Measurements from ENCODE around the gene TMEM176B.
"Not testable (repeated sequence)": the region's sequence is repeated elsewhere in the genome, so short reads cannot be mapped to it uniquely, and the experiment has no call there.

Gene TMEM176B

GRCh38 chr7:150781961-150782360 is 18.2 kb downstream of the TMEM176B start:
- no peak for TF ChIP-seq CTCF (conservative IDR thresholded peaks at IDR 0.05; ENCODE audit: low read depth, low read length)
- H3K4me3 ChIP-seq (ENCODE audit: low read length): no peak overlapping the region
- DNase-seq (ENCODE audit: low read depth): no peak

GRCh38 chr7:150781103-150781502 is 19.1 kb downstream of the TMEM176B start:
- DNase-seq (ENCODE audit: low read depth): no peak
- TF ChIP-seq CTCF (conservative IDR thresholded peaks at IDR 0.05; ENCODE audit: low read depth, low read length): no peak
- H3K4me3 ChIP-seq (ENCODE audit: low read length): no peak overlapping the region

- no peak overlapping the region for H3K4me3 ChIP-seq (ENCODE audit: low read length)
- TF ChIP-seq CTCF (conservative IDR thresholded peaks at IDR 0.05; ENCODE audit: low read depth, low read length): no peak
- DNase-seq (ENCODE audit: low read depth): no peak
Observed at GRCh38 chr7:150780292-150780691, 19.9 kb downstream of the TMEM176B start.

GRCh38 chr7:150778738-150779301 is 21.3 kb downstream of the TMEM176B start:
- H3K4me3 ChIP-seq (ENCODE audit: low read length): no peak overlapping the region
- TF ChIP-seq CTCF (conservative IDR thresholded peaks at IDR 0.05; ENCODE audit: low read depth, low read length): peak; percentile 84
- peak; percentile 26 for DNase-seq (ENCODE audit: low read depth)

- no peak overlapping the region for H3K4me3 ChIP-seq (ENCODE audit: low read length)
- TF ChIP-seq CTCF (conservative IDR thresholded peaks at IDR 0.05; ENCODE audit: low read depth, low read length): no peak
- DNase-seq (ENCODE audit: low read depth): no peak
Observed at GRCh38 chr7:150778014-150778737, 22.0 kb downstream of the TMEM176B start.

- H3K4me3 ChIP-seq (ENCODE audit: low read length); DNase-seq (ENCODE audit: low read depth): not testable (repeated sequence)
Observed at GRCh38 chr7:150774131-150774530, 26.0 kb downstream of the TMEM176B start.

GRCh38 chr7:150769768-150770167 is 30.4 kb downstream of the TMEM176B start:
- no peak for DNase-seq (ENCODE audit: low read depth)
- no peak overlapping the region for H3K4me3 ChIP-seq (ENCODE audit: low read length)
- TF ChIP-seq CTCF (conservative IDR thresholded peaks at IDR 0.05; ENCODE audit: low read depth, low read length): no peak
